RWPE2 (cell line): Measurements from ENCODE around the gene ZBTB7C.
A peak's percentile ranks its signal among the peaks of the same experiment; 100 is the strongest.

Source experiments
- ATAC-seq: fragments of 200-7000 bp; cut with Tn5 transposase; 3 replicates; pipeline ENCODE4 v1.9.1; 2021; ENCODE audit warnings: low read depth
- DNase-seq: peaks from one replicate; pipeline ENCODE4 v3.0.0-alpha.2; 2020; ENCODE audit warnings: low spot score
- H3K27ac ChIP-seq: fragments of 450-650 bp; 2 replicates; pipeline ENCODE4 v1.5.1; 2017; ENCODE audit warnings: mild to moderate bottlenecking; ENCODE audit not compliant: poor library complexity, severe bottlenecking
- H3K27me3 ChIP-seq: fragments of 250-450 bp; sonication (Bioruptor Pico); 2 replicates; pipeline ENCODE4 v1.5.1; 2021; ENCODE audit warnings: mild to moderate bottlenecking, moderate library complexity; ENCODE audit not compliant: insufficient read depth, poor library complexity, severe bottlenecking
- H3K36me3 ChIP-seq: fragments of 250-450 bp; sonication (Bioruptor Pico); 2 replicates; pipeline ENCODE4 v1.5.1; 2020; ENCODE audit warnings: low read depth, mild to moderate bottlenecking, moderate library complexity
- H3K4me1 ChIP-seq: fragments of 250-450 bp; sonication (Bioruptor Pico); 2 replicates; pipeline ENCODE4 v1.5.1; 2021; ENCODE audit warnings: mild to moderate bottlenecking, moderate library complexity; ENCODE audit not compliant: insufficient read depth, poor library complexity, severe bottlenecking
- H3K4me3 ChIP-seq: fragments of 250-450 bp; sonication (Bioruptor Pico); 2 replicates; pipeline ENCODE4 v1.5.1; 2021; ENCODE audit warnings: mild to moderate bottlenecking, moderate library complexity; ENCODE audit not compliant: severe bottlenecking
- H3K9me3 ChIP-seq: fragments of 250-450 bp; sonication (Bioruptor Pico); 2 replicates; pipeline ENCODE4 v1.5.1; 2021; ENCODE audit warnings: mild to moderate bottlenecking, moderate library complexity; ENCODE audit not compliant: severe bottlenecking
- TF ChIP-seq, protein P1 (sequence below): fragments of 450-650 bp; IDR thresholded peaks from one replicate; pipeline ENCODE4 v1.5.1; 2017; ENCODE audit warnings: mild to moderate bottlenecking, moderate library complexity; ENCODE audit not compliant: poor library complexity, severe bottlenecking

The ZBTB7C gene

DNA sequence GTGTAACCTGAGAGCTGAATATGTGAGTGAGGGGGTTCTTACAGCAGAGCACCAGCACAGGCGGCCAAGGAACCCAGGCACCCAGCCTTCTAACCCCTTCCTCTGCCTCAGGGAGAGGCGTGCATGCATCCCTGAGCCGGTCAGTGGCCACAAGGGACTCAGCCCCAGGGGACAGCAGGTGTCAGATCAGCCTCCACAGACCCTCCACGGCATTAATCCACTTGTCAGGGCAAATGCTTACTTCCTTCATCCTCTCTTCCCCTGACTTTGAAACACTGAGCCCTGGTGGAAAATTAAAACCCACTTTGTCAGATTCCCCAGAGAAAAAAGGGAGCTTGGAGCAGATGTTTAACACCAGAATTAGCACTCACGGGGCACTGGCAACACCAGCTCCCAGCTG, 418.2 kb downstream of the ZBTB7C start:
- no peak overlapping the region for H3K4me3 ChIP-seq
- no peaks in the 10 kb centered on the region for H3K4me1 ChIP-seq
- no peaks in the 10 kb centered on the region for H3K36me3 ChIP-seq
- no peak for ATAC-seq
- TF ChIP-seq, protein P1, sequence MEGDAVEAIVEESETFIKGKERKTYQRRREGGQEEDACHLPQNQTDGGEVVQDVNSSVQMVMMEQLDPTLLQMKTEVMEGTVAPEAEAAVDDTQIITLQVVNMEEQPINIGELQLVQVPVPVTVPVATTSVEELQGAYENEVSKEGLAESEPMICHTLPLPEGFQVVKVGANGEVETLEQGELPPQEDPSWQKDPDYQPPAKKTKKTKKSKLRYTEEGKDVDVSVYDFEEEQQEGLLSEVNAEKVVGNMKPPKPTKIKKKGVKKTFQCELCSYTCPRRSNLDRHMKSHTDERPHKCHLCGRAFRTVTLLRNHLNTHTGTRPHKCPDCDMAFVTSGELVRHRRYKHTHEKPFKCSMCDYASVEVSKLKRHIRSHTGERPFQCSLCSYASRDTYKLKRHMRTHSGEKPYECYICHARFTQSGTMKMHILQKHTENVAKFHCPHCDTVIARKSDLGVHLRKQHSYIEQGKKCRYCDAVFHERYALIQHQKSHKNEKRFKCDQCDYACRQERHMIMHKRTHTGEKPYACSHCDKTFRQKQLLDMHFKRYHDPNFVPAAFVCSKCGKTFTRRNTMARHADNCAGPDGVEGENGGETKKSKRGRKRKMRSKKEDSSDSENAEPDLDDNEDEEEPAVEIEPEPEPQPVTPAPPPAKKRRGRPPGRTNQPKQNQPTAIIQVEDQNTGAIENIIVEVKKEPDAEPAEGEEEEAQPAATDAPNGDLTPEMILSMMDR, result no peak
- H3K27ac ChIP-seq, result no peak overlapping the region
- no peak for DNase-seq
- no peaks in the 10 kb centered on the region for H3K27me3 ChIP-seq
- H3K9me3 ChIP-seq, result no peaks in the 10 kb centered on the region

DNA sequence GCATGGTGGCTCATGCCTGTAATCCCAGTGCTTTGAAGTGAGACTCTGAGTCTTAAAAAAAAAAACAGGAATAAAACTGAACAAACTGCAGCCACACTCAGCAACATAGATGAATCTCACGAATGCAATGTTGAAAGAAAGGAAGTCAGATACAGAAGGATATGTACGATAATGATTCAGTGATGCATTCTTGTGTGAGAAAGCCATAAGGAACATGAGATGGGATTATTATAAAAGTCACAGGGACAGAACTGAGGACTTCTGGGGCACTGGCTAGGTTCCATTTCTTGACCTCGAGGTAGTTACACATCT, 421.8 kb downstream of the ZBTB7C start:
- Histone ChIP-seq H3K27me3 (no peaks in the 10 kb centered on the region), H3K36me3 (no peaks in the 10 kb centered on the region), H3K27ac (no peak overlapping the region), H3K4me1 (no peaks in the 10 kb centered on the region), H3K9me3 (no peaks in the 10 kb centered on the region), H3K4me3 (no peak overlapping the region)
- TF ChIP-seq, protein P1, result no peak
- ATAC-seq, result peak; percentile 35; the same call in 1 of the 3 replicates
- DNase-seq, result no peak

DNA sequence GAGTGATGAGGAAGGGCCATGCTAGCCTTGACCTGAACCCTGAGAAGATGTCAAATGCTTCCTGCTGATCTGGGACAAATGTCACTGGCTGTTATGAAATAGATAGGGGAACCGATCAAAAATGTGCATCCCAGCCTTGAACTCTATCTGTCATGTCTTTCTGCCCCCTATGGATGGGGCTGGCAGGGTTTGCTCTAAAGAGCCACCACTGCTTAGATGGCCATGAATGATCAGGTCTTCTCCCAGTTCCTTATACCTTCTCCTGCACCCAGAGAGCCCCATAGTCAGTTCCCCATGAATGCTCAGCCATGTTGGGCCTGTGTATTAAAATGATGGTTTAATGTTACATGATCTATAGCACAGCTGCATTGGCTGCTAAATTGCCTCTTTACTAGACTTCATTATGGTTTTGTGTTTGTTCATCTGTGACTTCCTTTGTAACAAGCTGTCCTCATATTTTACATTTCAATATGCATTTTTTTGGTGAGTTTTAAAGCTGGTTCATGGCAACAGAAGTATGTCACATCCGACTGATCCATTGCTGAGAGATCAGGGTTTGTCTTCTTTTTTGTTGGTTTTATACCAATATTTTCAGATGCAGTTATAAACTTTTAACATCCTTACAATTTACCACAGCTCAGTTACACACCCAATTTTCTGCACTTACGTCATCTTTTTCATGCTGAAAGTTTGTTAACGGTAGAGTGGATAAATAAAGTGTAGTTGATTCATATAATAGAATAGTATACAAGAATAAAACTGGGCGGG, 422.4 kb downstream of the ZBTB7C start:
- no peak for ATAC-seq
- Histone ChIP-seq H3K27ac (no peak overlapping the region), H3K4me1 (no peaks in the 10 kb centered on the region), H3K27me3 (no peaks in the 10 kb centered on the region), H3K4me3 (no peak overlapping the region), H3K9me3 (no peaks in the 10 kb centered on the region), H3K36me3 (no peaks in the 10 kb centered on the region)
- TF ChIP-seq, protein P1, result no peak
- no peak for DNase-seq

DNA sequence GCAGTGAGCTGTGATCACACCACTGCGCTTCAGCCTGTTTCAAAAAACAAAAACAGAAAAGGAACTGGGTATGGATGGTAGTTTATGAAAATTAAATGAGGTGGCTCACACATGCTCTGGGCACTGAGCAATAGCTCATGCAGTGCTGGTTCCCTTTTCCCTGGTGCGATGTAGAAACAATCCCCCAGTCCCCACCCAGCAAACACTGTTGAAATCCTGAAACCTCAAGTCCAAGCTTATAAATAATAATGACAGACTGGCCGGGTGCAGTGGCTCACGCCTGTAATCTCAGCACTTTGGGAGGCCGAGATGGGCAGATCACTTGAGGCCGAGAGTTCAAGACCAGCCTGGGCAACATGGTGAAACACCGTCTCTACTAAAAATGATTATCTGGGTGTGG, 423.3 kb downstream of the ZBTB7C start:
- Histone ChIP-seq H3K36me3 (no peaks in the 10 kb centered on the region), H3K4me3 (no peak overlapping the region), H3K27ac (no peak overlapping the region), H3K9me3 (no peaks in the 10 kb centered on the region), H3K4me1 (no peaks in the 10 kb centered on the region), H3K27me3 (no peaks in the 10 kb centered on the region)
- DNase-seq (no peak), ATAC-seq (no peak)
- TF ChIP-seq, protein P1, result no peak

DNA sequence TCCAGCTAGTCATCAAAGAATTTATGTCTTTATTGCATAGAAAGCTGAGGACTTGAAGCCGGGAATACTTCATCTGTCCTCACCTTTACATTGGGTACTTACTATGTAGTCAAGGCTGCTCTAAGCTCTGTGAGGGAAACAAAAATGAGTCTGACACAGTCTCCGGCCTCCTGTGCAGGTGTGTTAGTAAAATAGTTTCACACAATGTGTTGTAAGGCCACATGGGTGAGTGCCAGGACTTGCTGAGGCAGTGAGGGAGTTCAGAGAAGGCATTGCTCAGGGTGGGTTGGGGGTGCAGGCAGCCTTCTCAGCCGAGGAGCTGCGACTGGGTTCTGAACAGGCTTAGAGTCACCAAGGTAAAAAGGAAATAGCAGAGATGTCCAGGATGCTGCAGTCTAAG, 424.2 kb downstream of the ZBTB7C start:
- H3K27me3 ChIP-seq, result no peaks in the 10 kb centered on the region
- DNase-seq, result no peak
- no peaks in the 10 kb centered on the region for H3K36me3 ChIP-seq
- TF ChIP-seq, protein P1, result no peak
- no peak overlapping the region for H3K27ac ChIP-seq
- H3K4me1 ChIP-seq, result no peaks in the 10 kb centered on the region
- H3K9me3 ChIP-seq, result no peaks in the 10 kb centered on the region
- H3K4me3 ChIP-seq, result no peak overlapping the region
- no peak for ATAC-seq
